ENCODE measurements around the gene IL1R2.

IL1R2 gene

GRCh38 chr2:101991721-101992145, at the start of gene IL1R2:
IL1R2 (plus strand) TSS chr2:101991960; CDS start chr2:102008576, 16,616 bp downstream.
- peak within 1 kb of the TSS; percentile 4; the same call in 1 of the 2 replicates for H3K9ac ChIP-seq (ENCODE audit: low read length)
- H3K36me3 ChIP-seq (replicated peaks; ENCODE audit: low read depth, low read length): no peaks in the 10 kb centered on the region
- peak within 1 kb of the TSS; percentile 51; the same call in 1 of the 2 replicates for H2AFZ ChIP-seq (ENCODE audit: low read depth, low read length)
- peak within 1 kb of the TSS; percentile 72 for H3K4me2 ChIP-seq (ENCODE audit: low read length)
- H3K27ac ChIP-seq (ENCODE audit: low read length): no peak within 1 kb of the TSS
- H4K20me1 ChIP-seq (ENCODE audit: insufficient read depth, low read length): no peaks in the 10 kb centered on the region
- H3K27me3 ChIP-seq (ENCODE audit: low read depth, low read length): no peaks in the 10 kb centered on the region
- no peaks in the 10 kb centered on the region for H3K79me2 ChIP-seq (ENCODE audit: low read length)
- peaks cover 48% of the 10 kb centered on the region for H3K4me1 ChIP-seq (ENCODE audit: low read length)
- H3K4me3 ChIP-seq (ENCODE audit: low read length): peak within 1 kb of the TSS; percentile 46
- TF ChIP-seq CTCF (IDR thresholded peaks at IDR 0.05; ENCODE audit: low read depth, low read length) (peak; percentile 23; the same call in 1 of the 2 replicates), EZH2phosphoT487 (IDR thresholded peaks at IDR 0.05; ENCODE audit: low read depth) (no peak)
- H3K9me3 ChIP-seq (ENCODE audit: insufficient read depth, low read length): no peaks in the 10 kb centered on the region

GRCh38 chr2:101942851-101943250, 48.9 kb upstream of the IL1R2 start:
- H3K27ac ChIP-seq (ENCODE audit: low read length): no peak overlapping the region
- no peaks in the 10 kb centered on the region; the same call in 1 of the 2 replicates for H3K9me3 ChIP-seq (ENCODE audit: insufficient read depth, low read length)
- peaks cover 15% of the 10 kb centered on the region for H3K4me1 ChIP-seq (ENCODE audit: low read length)
- no peaks in the 10 kb centered on the region for H3K36me3 ChIP-seq (replicated peaks; ENCODE audit: low read depth, low read length)
- H3K4me2 ChIP-seq (ENCODE audit: low read length): no peak overlapping the region
- no peaks in the 10 kb centered on the region for H4K20me1 ChIP-seq (ENCODE audit: insufficient read depth, low read length)
- no peaks in the 10 kb centered on the region for H3K27me3 ChIP-seq (ENCODE audit: low read depth, low read length)
- TF ChIP-seq CTCF (IDR thresholded peaks at IDR 0.05; ENCODE audit: low read depth, low read length): no peak
- no peak for TF ChIP-seq EZH2phosphoT487 (IDR thresholded peaks at IDR 0.05; ENCODE audit: low read depth)
- no peaks in the 10 kb centered on the region for H3K79me2 ChIP-seq (ENCODE audit: low read length)
- no peak overlapping the region for H2AFZ ChIP-seq (ENCODE audit: low read depth, low read length)
- no peak overlapping the region for H3K9ac ChIP-seq (ENCODE audit: low read length)
- no peak overlapping the region for H3K4me3 ChIP-seq (ENCODE audit: low read length)

GRCh38 chr2:101946372-101947039, 45.3 kb upstream of the IL1R2 start:
- H3K36me3 ChIP-seq (replicated peaks; ENCODE audit: low read depth, low read length): no peaks in the 10 kb centered on the region
- no peaks in the 10 kb centered on the region for H4K20me1 ChIP-seq (ENCODE audit: insufficient read depth, low read length)
- no peak overlapping the region for H3K27ac ChIP-seq (ENCODE audit: low read length)
- peak overlapping the region; percentile 83 for H2AFZ ChIP-seq (ENCODE audit: low read depth, low read length)
- TF ChIP-seq CTCF (IDR thresholded peaks at IDR 0.05; ENCODE audit: low read depth, low read length) (no peak), EZH2phosphoT487 (IDR thresholded peaks at IDR 0.05; ENCODE audit: low read depth) (no peak)
- no peak overlapping the region for H3K9ac ChIP-seq (ENCODE audit: low read length)
- no peak overlapping the region for H3K4me3 ChIP-seq (ENCODE audit: low read length)
- no peaks in the 10 kb centered on the region for H3K27me3 ChIP-seq (ENCODE audit: low read depth, low read length)
- peaks cover 15% of the 10 kb centered on the region for H3K4me1 ChIP-seq (ENCODE audit: low read length)
- H3K9me3 ChIP-seq (ENCODE audit: insufficient read depth, low read length): peaks cover 4% of the 10 kb centered on the region; the same call in 1 of the 2 replicates
- H3K79me2 ChIP-seq (ENCODE audit: low read length): no peaks in the 10 kb centered on the region
- H3K4me2 ChIP-seq (ENCODE audit: low read length): peak overlapping the region; percentile 30

- no peaks in the 10 kb centered on the region for H4K20me1 ChIP-seq (ENCODE audit: insufficient read depth, low read length)
- no peak overlapping the region for H3K4me2 ChIP-seq (ENCODE audit: low read length)
- H2AFZ ChIP-seq (ENCODE audit: low read depth, low read length): no peak overlapping the region
- TF ChIP-seq EZH2phosphoT487 (IDR thresholded peaks at IDR 0.05; ENCODE audit: low read depth) (no peak), CTCF (IDR thresholded peaks at IDR 0.05; ENCODE audit: low read depth, low read length) (no peak)
- no peaks in the 10 kb centered on the region for H3K27me3 ChIP-seq (ENCODE audit: low read depth, low read length)
- peaks cover 15% of the 10 kb centered on the region for H3K4me1 ChIP-seq (ENCODE audit: low read length)
- no peaks in the 10 kb centered on the region for H3K36me3 ChIP-seq (replicated peaks; ENCODE audit: low read depth, low read length)
- no peak overlapping the region for H3K27ac ChIP-seq (ENCODE audit: low read length)
- no peaks in the 10 kb centered on the region for H3K79me2 ChIP-seq (ENCODE audit: low read length)
- no peak overlapping the region for H3K9ac ChIP-seq (ENCODE audit: low read length)
- no peak overlapping the region for H3K4me3 ChIP-seq (ENCODE audit: low read length)
- peaks cover 4% of the 10 kb centered on the region; the same call in 1 of the 2 replicates for H3K9me3 ChIP-seq (ENCODE audit: insufficient read depth, low read length)
Measured at GRCh38 chr2:101947374-101947773, 44.4 kb upstream of the IL1R2 start.
